Testis (tissue), 3 donors: Measurements from ENCODE around the gene ITGA1. TPM values are rescaled to one million over a fixed set of nuclear protein-coding genes. Genes with fewer than 3 reads are reported as not detected.

ENCODE experiments used
- DNase-seq: peaks from one replicate; pipeline ENCODE4 v3.0.0-alpha.2; 2019
- H3K27ac ChIP-seq, 2 donors: fragments of 200-600 bp; sonication (generic); one replicate each; pipeline ENCODE4 v1.5.1; 2019
- H3K27me3 ChIP-seq: fragments of 200-600 bp; sonication (generic); one replicate; pipeline ENCODE4 v1.5.1; 2019
- H3K36me3 ChIP-seq: fragments of 200-600 bp; sonication (generic); one replicate; pipeline ENCODE4 v1.5.1; 2017; ENCODE audit warnings: low read depth; ENCODE audit errors: missing control alignments
- H3K4me1 ChIP-seq: fragments of 200-600 bp; sonication (generic); one replicate; pipeline ENCODE4 v1.5.1; 2019
- H3K4me3 ChIP-seq, 2 donors: fragments of 200-600 bp; sonication (generic); one replicate each; pipeline ENCODE4 v1.5.1; 2017 to 2019
- H3K9me3 ChIP-seq: fragments of 200-600 bp; sonication (generic); one replicate; pipeline ENCODE4 v1.5.1; 2017
- CTCF ChIP-seq, 3 experiments: fragments of 450-650 bp in 2 of 3; fragments of 200-600 bp in 1 of 3; sonication (generic) in 1 of 3; IDR thresholded peaks; one replicate each; pipeline ENCODE4 v1.5.1; 2016 to 2019; ENCODE audit warnings: antibody characterized with exemption in 3 of 3, mild to moderate bottlenecking in 2 of 3, moderate library complexity in 1 of 3
- POLR2A ChIP-seq: fragments of 450-650 bp; IDR thresholded peaks from one replicate; pipeline ENCODE4 v1.6.1; 2017; ENCODE audit warnings: antibody characterized with exemption, mild to moderate bottlenecking, moderate library complexity
- WGBS, 2 donors: methylation state at CpG; one replicate each; pipeline ENCODE4 v1.1.5; 2018; 5-methylcytosine and 5-hydroxymethylcytosine counted together
- intact Hi-C: fragments of 100-400 bp; cut with DNase I; formaldehyde crosslinking; loops from one replicate; pipeline ENCODE4 v1.15.1; 2023; ENCODE audit warnings: low total_unique reads
- polyA plus RNA-seq: library from polyadenylated mRNA; stranded (reverse); fragments of 350-450 nt; fragmentation: Illumina TruSeq; extraction: RNeasy Lipid Tissue Mini Kit (QIAGEN cat#74804); gene quantifications from one replicate; pipeline ENCODE4 v1.2.3, GENCODE V29; 2014; ENCODE audit warnings: low read depth, low replicate concordance; ENCODE audit not compliant: insufficient read depth
- total RNA-seq, 2 donors: library from RNA; depleted of rRNA; stranded (reverse); fragments of >200 nt; gene quantifications; one replicate each; pipeline ENCODE4 v1.2.3, GENCODE V29; 2016

ITGA1 gene
- total and polyA plus RNA-seq, 3 donors from 2014 or later = 7.3 to 8.1 (median 7.5) TPM

GRCh38 chr5:52822437-52822836 lies 34.7 kb downstream of the ITGA1 start:
- Histone ChIP-seq H3K4me3 (no peak overlapping the region), H3K9me3 (no peaks in the 10 kb centered on the region), H3K36me3 (no peaks in the 10 kb centered on the region), H3K27ac (no peak overlapping the region), H3K4me1 (peaks cover 6% of the 10 kb centered on the region), H3K27me3 (no peaks in the 10 kb centered on the region)
- TF ChIP-seq CTCF (IDR thresholded peaks at IDR 0.05) (no peak), POLR2A (no peak)
- 33 to 56% methylated on average over 6 of the region's 6 CpGs for WGBS, 2 donors
- intact Hi-C loops = no loop called here
- peak; percentile 78 for DNase-seq

- Histone ChIP-seq H3K27ac (no peak overlapping the region), H3K4me1 (peaks cover 6% of the 10 kb centered on the region), H3K4me3 (no peak overlapping the region), H3K36me3 (no peaks in the 10 kb centered on the region), H3K27me3 (no peaks in the 10 kb centered on the region), H3K9me3 (no peaks in the 10 kb centered on the region)
- WGBS, 2 donors = 97 to 100% methylated on average over 1 of the region's 1 CpG
- intact Hi-C loops = no loop called here
- TF ChIP-seq POLR2A = no peak
- no peak for TF ChIP-seq CTCF (IDR thresholded peaks at IDR 0.05)
- DNase-seq = no peak
These were observed 37.1 kb downstream of the ITGA1 start for GRCh38 chr5:52824827-52825226.

GRCh38 chr5:52825826-52826225 lies 38.1 kb downstream of the ITGA1 start:
- no peak for DNase-seq
- Histone ChIP-seq H3K9me3 (no peaks in the 10 kb centered on the region), H3K27me3 (no peaks in the 10 kb centered on the region), H3K4me3 (no peak overlapping the region), H3K36me3 (no peaks in the 10 kb centered on the region), H3K4me1 (peaks cover 6% of the 10 kb centered on the region), H3K27ac (no peak overlapping the region)
- intact Hi-C loops = no loop called here
- WGBS, 2 donors = 91 to 94% methylated on average over 2 of the region's 2 CpGs
- TF ChIP-seq POLR2A = no peak
- no peak for TF ChIP-seq CTCF (IDR thresholded peaks at IDR 0.05)

DNA sequence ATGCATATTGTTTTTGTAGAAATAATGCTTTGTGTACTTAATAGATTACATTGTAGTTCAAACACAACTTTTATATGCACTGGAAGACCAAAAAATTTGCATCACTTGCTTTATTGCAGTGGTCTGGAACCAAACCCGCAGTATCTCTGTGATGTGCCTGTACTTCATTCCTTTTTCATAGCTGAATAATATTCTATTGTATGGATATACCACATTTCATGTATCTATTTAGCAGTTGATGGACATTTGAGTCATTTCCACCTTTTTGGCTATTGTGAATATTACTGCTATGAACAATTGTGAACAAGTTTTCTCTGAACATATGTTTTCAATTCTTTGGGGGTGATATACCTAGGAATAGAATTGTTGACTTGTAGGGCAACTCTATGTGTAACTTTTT lies 40.1 kb downstream of the ITGA1 start:
- no peaks in the 10 kb centered on the region for H3K27me3 ChIP-seq
- intact Hi-C loops = no loop called here
- H3K4me1 ChIP-seq = peaks cover 4% of the 10 kb centered on the region
- DNase-seq = no peak
- H3K27ac ChIP-seq = no peak overlapping the region
- WGBS, 2 donors = 91 to 98% methylated on average over 1 of the region's 1 CpG
- H3K9me3 ChIP-seq = no peaks in the 10 kb centered on the region
- no peaks in the 10 kb centered on the region for H3K36me3 ChIP-seq
- no peak for TF ChIP-seq CTCF (IDR thresholded peaks at IDR 0.05)
- no peak for TF ChIP-seq POLR2A
- H3K4me3 ChIP-seq = no peak overlapping the region

- TF ChIP-seq CTCF (IDR thresholded peaks at IDR 0.05) (no peak), POLR2A (no peak)
- H3K27ac ChIP-seq = no peak overlapping the region
- H3K36me3 ChIP-seq = no peaks in the 10 kb centered on the region
- no peak for DNase-seq
- H3K27me3 ChIP-seq = no peaks in the 10 kb centered on the region
- no peaks in the 10 kb centered on the region for H3K4me1 ChIP-seq
- intact Hi-C loops = no loop called here
- H3K4me3 ChIP-seq = no peak overlapping the region
- H3K9me3 ChIP-seq = no peaks in the 10 kb centered on the region
These were observed 41.9 kb downstream of the ITGA1 start for GRCh38 chr5:52829664-52830063.
